CD4-positive, alpha-beta T cell (primary cell): ENCODE results near the gene ARHGEF33. TPM values are rescaled to one million over a fixed set of nuclear protein-coding genes. Genes with fewer than 3 reads are reported as not detected.

ENCODE experiments used
- ATAC-seq: fragments of 200-7000 bp; cut with Tn5 transposase; one replicate; pipeline ENCODE4 v1.10.0; 2022; ENCODE audit warnings: mild to moderate bottlenecking; ENCODE audit not compliant: poor library complexity
- CTCF ChIA-PET: fragments of 350-600 bp; sonication (Branson Sonifier 250); formaldehyde crosslinking; loops from one replicate; lab custom pipeline; 2021; ENCODE audit warnings: antibody characterized with exemption, inconsistent platforms; lab: Charles Lee
- POLR2A ChIA-PET: fragments of 350-600 bp; sonication (Branson Sonifier 250); formaldehyde crosslinking; loops from one replicate; lab custom pipeline; 2021; ENCODE audit warnings: antibody characterized with exemption, inconsistent platforms; lab: Charles Lee
- DNase-seq, 14 experiments: peaks; one replicate each; pipeline ENCODE4 v3.0.0-alpha.2; 2013 to 2020; ENCODE audit warnings: mixed read lengths in 2 of 14
- H3K27ac ChIP-seq, 2 donors: one replicate each; pipeline versions ENCODE4 v1.5.1 to v1.7.0; 2013; ENCODE audit warnings: low read length in 2 of 2, low read depth in 1 of 2, mild to moderate bottlenecking in 1 of 2
- H3K27me3 ChIP-seq, 2 experiments: 1 replicate in 1 of 2; 2 replicates in 1 of 2; pipeline versions ENCODE4 v1.6.1 to v1.7.0; 2013; ENCODE audit warnings: low read length in 2 of 2, control low read depth in 1 of 2, mild to moderate bottlenecking in 1 of 2, moderate library complexity in 1 of 2; ENCODE audit not compliant: insufficient read depth in 2 of 2, control insufficient read depth in 1 of 2
- H3K36me3 ChIP-seq: one replicate; pipeline ENCODE4 v1.6.1; 2013; ENCODE audit warnings: low read length, control low read depth; ENCODE audit not compliant: insufficient read depth
- H3K4me1 ChIP-seq: one replicate; pipeline ENCODE4 v1.6.1; 2013; ENCODE audit warnings: low read length, control low read depth; ENCODE audit not compliant: insufficient read depth
- H3K4me3 ChIP-seq: one replicate; pipeline ENCODE4 v1.5.1; 2013; ENCODE audit warnings: mild to moderate bottlenecking, low read length, moderate library complexity
- H3K9me3 ChIP-seq, 2 experiments: 1 replicate in 1 of 2; 2 replicates in 1 of 2; pipeline versions ENCODE4 v1.6.1 to v1.7.0; 2013; ENCODE audit warnings: low read length in 2 of 2, mild to moderate bottlenecking in 2 of 2, control low read depth in 1 of 2, moderate library complexity in 1 of 2; ENCODE audit not compliant: control insufficient read depth in 1 of 2, insufficient read depth in 1 of 2
- H3K27ac Mint-ChIP-seq: one replicate; pipeline ENCODE4 v1.8.0; 2020; ENCODE audit warnings: mixed read lengths
- H3K27me3 Mint-ChIP-seq: one replicate; pipeline ENCODE4 v1.8.0; 2021; ENCODE audit warnings: mixed read lengths
- H3K36me3 Mint-ChIP-seq: one replicate; pipeline ENCODE4 v1.8.0; 2021; ENCODE audit warnings: low read depth, mixed read lengths
- H3K4me1 Mint-ChIP-seq: one replicate; pipeline ENCODE4 v1.8.0; 2021; ENCODE audit warnings: low read depth, mixed read lengths
- H3K4me3 Mint-ChIP-seq: one replicate; pipeline ENCODE4 v1.8.0; 2020; ENCODE audit warnings: mild to moderate bottlenecking, mixed read lengths
- H3K9me3 Mint-ChIP-seq: one replicate; pipeline ENCODE4 v1.8.0; 2020; ENCODE audit warnings: mixed read lengths
- CTCF ChIP-seq: fragments of 200-600 bp; IDR thresholded peaks from one replicate; pipeline ENCODE4 v1.8.0; 2022; ENCODE audit warnings: antibody characterized with exemption, mild to moderate bottlenecking
- intact Hi-C, 2 experiments: fragments of 100-400 bp; cut with DNase I in 1 of 2; cut with micrococcal nuclease in 1 of 2; formaldehyde crosslinking; loops; one replicate each; pipeline versions ENCODE4 v1.15.1 to v1.9.0; 2023 to 2025; cut with DNase I, micrococcal nuclease
- total RNA-seq, 174 experiments: library from RNA in 2 of 174; stranded (reverse) in 2 of 174; gene quantifications; one replicate each; pipeline ENCODE4 v1.2.3 and lab custom pipeline; 2021 to 2026

Gene ARHGEF33
- total RNA-seq, 2 experiments from 2014 or later: not detected

- Mint-ChIP-seq H3K9me3 (no peaks in the 10 kb centered on the region), H3K36me3 (peaks cover 38% of the 10 kb centered on the region), H3K4me1 (no peaks in the 10 kb centered on the region), H3K4me3 (no peak overlapping the region), H3K27ac (no peak overlapping the region), H3K27me3 (no peaks in the 10 kb centered on the region)
- POLR2A ChIA-PET: no interaction called here
- no peak for TF ChIP-seq CTCF
- DNase-seq (no peak), ATAC-seq (no peak)
- Histone ChIP-seq H3K9me3 (no peaks in the 10 kb centered on the region), H3K36me3 (peaks cover 16% of the 10 kb centered on the region), H3K27me3 (no peaks in the 10 kb centered on the region), H3K4me1 (no peaks in the 10 kb centered on the region), H3K27ac (no peak overlapping the region), H3K4me3 (no peak overlapping the region)
- intact Hi-C loops: no loop called here
- CTCF ChIA-PET: interaction anchor here (1.3 to 2.0 kb wide), 2 partner anchors 10 to 211 kb away, joined by 3 to 5 read pairs; no protein-coding TSS in a partner anchor
These were observed 129.0 kb downstream of the ARHGEF33 start for GRCh38 chr2:39018638-39019037.

GRCh38 chr2:39020383-39020782 lies 130.7 kb downstream of the ARHGEF33 start:
- intact Hi-C loops: no loop called here
- no peak for DNase-seq
- no peak overlapping the region for H3K27ac Mint-ChIP-seq
- no peaks in the 10 kb centered on the region for H3K27me3 Mint-ChIP-seq
- no peak for ATAC-seq
- H3K36me3 Mint-ChIP-seq: peaks cover 31% of the 10 kb centered on the region
- peaks cover 12% of the 10 kb centered on the region for H3K36me3 ChIP-seq
- no peaks in the 10 kb centered on the region for H3K4me1 Mint-ChIP-seq
- TF ChIP-seq CTCF: no peak
- no peaks in the 10 kb centered on the region for H3K9me3 Mint-ChIP-seq
- no peaks in the 10 kb centered on the region for H3K27me3 ChIP-seq
- no peak overlapping the region for H3K27ac ChIP-seq
- ChIA-PET POLR2A (no interaction called here), CTCF (interaction anchor here (0.6 kb wide), 1 partner anchor 53 kb away, joined by 3 read pairs; no protein-coding TSS in a partner anchor)
- H3K4me3 ChIP-seq: no peak overlapping the region
- H3K9me3 ChIP-seq: no peaks in the 10 kb centered on the region
- H3K4me1 ChIP-seq: no peaks in the 10 kb centered on the region
- H3K4me3 Mint-ChIP-seq: no peak overlapping the region

GRCh38 chr2:39022642-39023235 lies 133.1 kb downstream of the ARHGEF33 start:
- Histone ChIP-seq H3K9me3 (no peaks in the 10 kb centered on the region), H3K27ac (no peak overlapping the region), H3K4me1 (no peaks in the 10 kb centered on the region), H3K36me3 (peaks cover 12% of the 10 kb centered on the region), H3K4me3 (no peak overlapping the region), H3K27me3 (no peaks in the 10 kb centered on the region)
- H3K36me3 Mint-ChIP-seq: peaks cover 27% of the 10 kb centered on the region
- intact Hi-C loops: no loop called here
- no peak overlapping the region for H3K27ac Mint-ChIP-seq
- ChIA-PET POLR2A (no interaction called here), CTCF (no interaction called here)
- TF ChIP-seq CTCF: no peak
- no peaks in the 10 kb centered on the region for H3K27me3 Mint-ChIP-seq
- no peaks in the 10 kb centered on the region for H3K4me1 Mint-ChIP-seq
- H3K4me3 Mint-ChIP-seq: no peak overlapping the region
- ATAC-seq (no peak), DNase-seq (no peak)
- H3K9me3 Mint-ChIP-seq: no peaks in the 10 kb centered on the region
